AG09309 (cell line): ENCODE measurements around the gene UNC13B.

Experiments used
- DNase-seq: peaks from one replicate; pipeline ENCODE4 v3.0.0-alpha.2; 2010; ENCODE audit warnings: low read depth
- H3K4me3 ChIP-seq: 2 replicates; pipeline ENCODE4 v1.5.1; 2011; ENCODE audit warnings: mild to moderate bottlenecking, low read depth, low read length, moderate library complexity; ENCODE audit not compliant: control insufficient read depth
- CTCF ChIP-seq: IDR thresholded peaks from 2 replicates; pipeline ENCODE4 v1.5.1; 2011; ENCODE audit warnings: mild to moderate bottlenecking, low read depth, low read length, inconsistent platforms; ENCODE audit not compliant: insufficient read depth, control insufficient read depth; ENCODE audit errors: missing control alignments

Gene UNC13B

GRCh38 chr9:35366627-35367026 is 204.8 kb downstream of the UNC13B start:
- no peak for DNase-seq
- H3K4me3 ChIP-seq, result no peak overlapping the region
- TF ChIP-seq CTCF, result no peak

GRCh38 chr9:35367451-35367850 is 205.6 kb downstream of the UNC13B start:
- peak; percentile 86 for DNase-seq
- no peak for TF ChIP-seq CTCF
- H3K4me3 ChIP-seq, result no peak overlapping the region

GRCh38 chr9:35370241-35370640 is 208.4 kb downstream of the UNC13B start:
- DNase-seq, result no peak
- TF ChIP-seq CTCF, result no peak
- H3K4me3 ChIP-seq, result no peak overlapping the region

- H3K4me3 ChIP-seq, result no peak overlapping the region
- no peak for TF ChIP-seq CTCF
- DNase-seq, result no peak
Observed at GRCh38 chr9:35374436-35374835, 212.6 kb downstream of the UNC13B start.

- DNase-seq, result no peak
- no peak for TF ChIP-seq CTCF
- no peak overlapping the region for H3K4me3 ChIP-seq
Observed at GRCh38 chr9:35374910-35375309, 213.1 kb downstream of the UNC13B start.

GRCh38 chr9:35380039-35380438 is 218.2 kb downstream of the UNC13B start:
- no peak overlapping the region for H3K4me3 ChIP-seq
- no peak for TF ChIP-seq CTCF
- DNase-seq, result no peak

- no peak overlapping the region for H3K4me3 ChIP-seq
- no peak for TF ChIP-seq CTCF
- no peak for DNase-seq
Observed at GRCh38 chr9:35380619-35381018, 218.8 kb downstream of the UNC13B start.
